Karpas-422 (cell line): ENCODE results near the gene STK38L. TPM values are rescaled to one million over a fixed set of nuclear protein-coding genes. Genes with fewer than 3 reads are reported as not detected.

ENCODE experiments used
- DNase-seq: peaks from one replicate; pipeline ENCODE4 v3.0.0-alpha.2; 2015
- H2AFZ ChIP-seq: fragments of 200-600 bp; sonication (generic); 2 replicates; pipeline ENCODE4 v1.6.1; 2014; ENCODE audit warnings: antibody characterized with exemption, low read length, mixed read lengths
- H3K27ac ChIP-seq: fragments of 200-600 bp; sonication (generic); 2 replicates; pipeline ENCODE4 v1.5.1; 2014; ENCODE audit warnings: mild to moderate bottlenecking, low read length, moderate library complexity
- H3K27me3 ChIP-seq: fragments of 200-600 bp; sonication (generic); 2 replicates; pipeline ENCODE4 v1.6.1; 2014; ENCODE audit warnings: low read length, mixed read lengths
- H3K36me3 ChIP-seq: fragments of 200-600 bp; sonication (generic); 2 replicates; pipeline ENCODE4 v1.6.1; 2014; ENCODE audit warnings: low read length, mixed read lengths; ENCODE audit not compliant: insufficient read depth
- H3K4me1 ChIP-seq: fragments of 200-600 bp; sonication (generic); 2 replicates; pipeline ENCODE4 v1.6.1; 2014; ENCODE audit warnings: mild to moderate bottlenecking, low read length, mixed read lengths
- H3K4me2 ChIP-seq: fragments of 200-600 bp; sonication (generic); 2 replicates; pipeline ENCODE4 v1.6.1; 2014; ENCODE audit warnings: low read length, low read depth, mild to moderate bottlenecking; ENCODE audit not compliant: poor library complexity, severe bottlenecking
- H3K4me3 ChIP-seq: fragments of 200-600 bp; sonication (generic); 2 replicates; pipeline ENCODE4 v1.5.1; 2014; ENCODE audit warnings: mild to moderate bottlenecking, antibody characterized with exemption, low read length, mixed read lengths
- H3K79me2 ChIP-seq: fragments of 200-600 bp; sonication (generic); 2 replicates; pipeline ENCODE4 v1.6.1; 2014; ENCODE audit warnings: mild to moderate bottlenecking, low read length, mixed read lengths
- H3K9ac ChIP-seq: fragments of 200-600 bp; sonication (generic); 2 replicates; pipeline ENCODE4 v1.6.0; 2014; ENCODE audit warnings: low read length
- H3K9me2 ChIP-seq: fragments of 200-600 bp; sonication (generic), shearing (Covaris generic); replicated peaks from 2 replicates; pipeline ENCODE4 v1.6.0; 2014; ENCODE audit warnings: mild to moderate bottlenecking, low read length, moderate library complexity; ENCODE audit not compliant: insufficient read depth
- H3K9me3 ChIP-seq: fragments of 300-700, 200-600 bp; sonication (generic); 2 replicates; pipeline ENCODE4 v1.6.1; 2014; ENCODE audit warnings: low read length, mixed read lengths
- H4K20me1 ChIP-seq: fragments of 200-600 bp; sonication (generic); 2 replicates; pipeline ENCODE4 v1.6.1; 2014; ENCODE audit warnings: mild to moderate bottlenecking, antibody characterized with exemption, low read length, low read depth; ENCODE audit not compliant: insufficient read depth
- total RNA-seq: library from RNA; depleted of rRNA; stranded (reverse); fragments of >200 nt; shearing (Covaris generic); gene quantifications from 2 replicates; pipeline ENCODE4 v1.2.3, GENCODE V29; 2014; ENCODE audit warnings: low replicate concordance; rRNA removed

The STK38L gene
- 3.4 and 5.1 TPM in 2 replicates for total RNA-seq

GRCh38 chr12:27243804-27244688, at the start of gene STK38L:
Gene STK38L, plus strand, starts transcription at chr12:27244286. Its CDS starts 53,435 bp downstream, at chr12:27297721.
- Histone ChIP-seq H3K9ac (peak within 1 kb of the TSS; percentile 71), H2AFZ (peak within 1 kb of the TSS; percentile 74), H3K9me2 (no peaks in the 10 kb centered on the region), H3K27ac (no peak within 1 kb of the TSS), H3K79me2 (no peaks in the 10 kb centered on the region), H3K4me2 (peak within 1 kb of the TSS; percentile 72), H3K9me3 (no peaks in the 10 kb centered on the region), H3K4me1 (peaks cover 12% of the 10 kb centered on the region), H4K20me1 (no peaks in the 10 kb centered on the region), H3K27me3 (no peaks in the 10 kb centered on the region), H3K36me3 (no peaks in the 10 kb centered on the region), H3K4me3 (peak within 1 kb of the TSS; percentile 68)
- DNase-seq = peak; percentile 92

GRCh38 chr12:27194644-27195043, 49.4 kb upstream of the STK38L start:
- Histone ChIP-seq H3K27me3 (no peaks in the 10 kb centered on the region), H3K9me2 (no peaks in the 10 kb centered on the region), H4K20me1 (no peaks in the 10 kb centered on the region), H3K79me2 (no peaks in the 10 kb centered on the region), H3K9me3 (no peaks in the 10 kb centered on the region), H3K4me3 (no peak overlapping the region), H3K9ac (no peak overlapping the region), H3K27ac (no peak overlapping the region), H2AFZ (no peak overlapping the region), H3K4me2 (no peak overlapping the region), H3K4me1 (no peaks in the 10 kb centered on the region), H3K36me3 (no peaks in the 10 kb centered on the region)
- no peak for DNase-seq

GRCh38 chr12:27198036-27198435, 46.0 kb upstream of the STK38L start:
- Histone ChIP-seq H3K79me2 (no peaks in the 10 kb centered on the region), H3K9ac (no peak overlapping the region), H4K20me1 (no peaks in the 10 kb centered on the region), H3K9me2 (no peaks in the 10 kb centered on the region), H3K27ac (no peak overlapping the region), H3K4me3 (no peak overlapping the region), H3K9me3 (no peaks in the 10 kb centered on the region), H3K36me3 (no peaks in the 10 kb centered on the region), H3K4me2 (no peak overlapping the region), H3K27me3 (no peaks in the 10 kb centered on the region), H3K4me1 (no peaks in the 10 kb centered on the region), H2AFZ (no peak overlapping the region)
- no peak for DNase-seq

- no peak overlapping the region for H3K4me2 ChIP-seq
- H3K4me1 ChIP-seq = no peaks in the 10 kb centered on the region
- H3K27me3 ChIP-seq = no peaks in the 10 kb centered on the region
- no peaks in the 10 kb centered on the region for H3K36me3 ChIP-seq
- DNase-seq = no peak
- H3K27ac ChIP-seq = no peak overlapping the region
- H4K20me1 ChIP-seq = no peaks in the 10 kb centered on the region
- no peak overlapping the region for H3K9ac ChIP-seq
- H3K9me2 ChIP-seq = no peaks in the 10 kb centered on the region
- no peak overlapping the region for H3K4me3 ChIP-seq
- no peaks in the 10 kb centered on the region for H3K79me2 ChIP-seq
- no peak overlapping the region for H2AFZ ChIP-seq
- no peaks in the 10 kb centered on the region for H3K9me3 ChIP-seq
These were observed 44.3 kb upstream of the STK38L start for GRCh38 chr12:27199638-27200300.

GRCh38 chr12:27201169-27201568, 42.9 kb upstream of the STK38L start:
- Histone ChIP-seq H2AFZ (no peak overlapping the region), H4K20me1 (no peaks in the 10 kb centered on the region), H3K36me3 (no peaks in the 10 kb centered on the region), H3K9me2 (no peaks in the 10 kb centered on the region), H3K79me2 (no peaks in the 10 kb centered on the region), H3K4me2 (no peak overlapping the region), H3K9me3 (no peaks in the 10 kb centered on the region), H3K27me3 (no peaks in the 10 kb centered on the region), H3K4me1 (no peaks in the 10 kb centered on the region), H3K9ac (no peak overlapping the region), H3K27ac (no peak overlapping the region), H3K4me3 (no peak overlapping the region)
- DNase-seq = no peak

- Histone ChIP-seq H2AFZ (no peak overlapping the region), H3K27me3 (no peaks in the 10 kb centered on the region)
These were observed 37.1 kb upstream of the STK38L start for GRCh38 chr12:27206801-27207502.

GRCh38 chr12:27207615-27208413, 36.3 kb upstream of the STK38L start:
- H3K27ac ChIP-seq = no peak overlapping the region
- H4K20me1 ChIP-seq = no peaks in the 10 kb centered on the region
- H3K4me2 ChIP-seq = no peak overlapping the region
- H3K4me3 ChIP-seq = no peak overlapping the region
- no peaks in the 10 kb centered on the region for H3K79me2 ChIP-seq
- no peaks in the 10 kb centered on the region for H3K36me3 ChIP-seq
- DNase-seq = no peak
- H3K4me1 ChIP-seq = no peaks in the 10 kb centered on the region
- no peaks in the 10 kb centered on the region for H3K27me3 ChIP-seq
- no peak overlapping the region for H3K9ac ChIP-seq
- no peaks in the 10 kb centered on the region for H3K9me3 ChIP-seq
- no peaks in the 10 kb centered on the region for H3K9me2 ChIP-seq
- no peak overlapping the region; the same call in 1 of the 2 replicates for H2AFZ ChIP-seq

More at GRCh38 chr12:27206801-27207502, 37.1 kb upstream of the STK38L start:
- H4K20me1 ChIP-seq = no peaks in the 10 kb centered on the region
- no peak overlapping the region for H3K4me3 ChIP-seq
- H3K4me1 ChIP-seq = no peaks in the 10 kb centered on the region
- H3K27ac ChIP-seq = no peak overlapping the region
- H3K9me2 ChIP-seq = no peaks in the 10 kb centered on the region
- DNase-seq = no peak
- H3K4me2 ChIP-seq = no peak overlapping the region
- no peaks in the 10 kb centered on the region for H3K36me3 ChIP-seq
- H3K79me2 ChIP-seq = no peaks in the 10 kb centered on the region
- no peaks in the 10 kb centered on the region for H3K9me3 ChIP-seq
- H3K9ac ChIP-seq = no peak overlapping the region
